Dedifferentiated amniotic fluid mesenchymal stem cell (primary cell): Measurements from ENCODE around the gene H2BK1.
A peak's percentile ranks its signal among the peaks of the same experiment; 100 is the strongest.

Experiments used
- DNase-seq: peaks from one replicate; pipeline ENCODE4 v3.0.0-alpha.2; 2016; ENCODE audit errors: extremely low spot score

H2BK1 gene

DNA sequence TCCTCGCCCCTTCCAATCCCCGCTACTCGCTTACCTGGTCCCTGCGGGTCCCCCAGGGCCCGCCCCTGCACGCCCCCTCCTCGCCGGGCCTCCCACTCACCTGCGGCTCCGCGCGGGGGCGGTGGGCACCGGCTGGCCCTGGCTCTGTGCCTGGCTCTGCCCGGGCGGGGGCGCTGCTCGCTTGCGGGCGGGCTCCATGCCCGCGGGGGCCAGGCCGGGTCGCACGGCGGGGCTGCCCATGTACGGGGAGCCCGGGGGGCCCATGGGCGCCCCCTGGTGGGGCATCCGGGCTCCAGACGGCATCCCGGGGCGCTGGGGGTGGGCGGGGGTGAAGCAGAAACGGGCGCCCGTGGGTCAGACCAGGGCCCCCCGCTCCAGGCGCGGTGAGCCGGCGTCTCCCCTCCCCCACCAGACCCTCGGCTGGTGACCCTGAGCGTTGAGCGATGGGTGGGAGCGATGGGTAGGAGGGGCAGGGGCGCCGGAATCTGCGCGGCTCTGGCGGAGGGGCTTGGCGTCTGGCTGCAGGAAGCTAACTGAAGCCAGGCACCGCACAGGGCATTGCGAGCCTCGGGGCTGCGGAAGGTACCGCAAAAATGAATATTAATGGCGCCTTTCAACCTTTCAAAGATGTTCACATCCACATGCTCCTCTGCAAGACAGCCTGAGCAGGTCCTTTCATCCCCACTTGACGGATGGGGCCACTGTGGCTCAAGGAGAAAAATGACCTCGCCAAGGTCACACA, 35.2 kb upstream of the H2BK1 start:
- no peak for DNase-seq

DNA sequence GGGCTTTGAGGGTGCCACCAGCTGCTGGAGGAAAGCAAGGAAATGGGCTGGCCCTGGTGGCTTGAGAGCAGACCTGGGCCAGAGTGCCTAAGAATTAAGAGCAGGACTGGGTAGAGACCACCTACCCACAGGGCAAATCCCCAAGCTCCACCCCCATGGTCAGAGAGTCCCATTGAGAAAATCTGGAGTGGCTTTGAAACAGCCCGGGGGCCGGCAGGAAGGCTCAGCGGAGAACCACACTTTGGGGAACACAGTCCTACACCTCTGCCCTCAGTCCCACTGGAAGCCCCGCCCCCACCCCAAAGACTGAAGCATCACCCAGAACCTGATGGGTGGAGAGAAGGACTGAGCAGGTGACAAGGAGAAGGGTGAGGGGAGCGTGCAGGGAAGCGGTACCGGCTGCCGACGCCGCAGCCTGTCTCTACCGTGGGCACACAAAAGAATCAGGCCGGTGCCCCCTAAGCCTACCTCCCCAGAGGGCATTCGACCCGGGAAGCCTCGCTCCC, 34.6 kb upstream of the H2BK1 start:
- DNase-seq: no peak

- peak; percentile 45 for DNase-seq
Measured at GRCh38 chr7:151244196-151244840, 34.0 kb upstream of the H2BK1 start.

DNA sequence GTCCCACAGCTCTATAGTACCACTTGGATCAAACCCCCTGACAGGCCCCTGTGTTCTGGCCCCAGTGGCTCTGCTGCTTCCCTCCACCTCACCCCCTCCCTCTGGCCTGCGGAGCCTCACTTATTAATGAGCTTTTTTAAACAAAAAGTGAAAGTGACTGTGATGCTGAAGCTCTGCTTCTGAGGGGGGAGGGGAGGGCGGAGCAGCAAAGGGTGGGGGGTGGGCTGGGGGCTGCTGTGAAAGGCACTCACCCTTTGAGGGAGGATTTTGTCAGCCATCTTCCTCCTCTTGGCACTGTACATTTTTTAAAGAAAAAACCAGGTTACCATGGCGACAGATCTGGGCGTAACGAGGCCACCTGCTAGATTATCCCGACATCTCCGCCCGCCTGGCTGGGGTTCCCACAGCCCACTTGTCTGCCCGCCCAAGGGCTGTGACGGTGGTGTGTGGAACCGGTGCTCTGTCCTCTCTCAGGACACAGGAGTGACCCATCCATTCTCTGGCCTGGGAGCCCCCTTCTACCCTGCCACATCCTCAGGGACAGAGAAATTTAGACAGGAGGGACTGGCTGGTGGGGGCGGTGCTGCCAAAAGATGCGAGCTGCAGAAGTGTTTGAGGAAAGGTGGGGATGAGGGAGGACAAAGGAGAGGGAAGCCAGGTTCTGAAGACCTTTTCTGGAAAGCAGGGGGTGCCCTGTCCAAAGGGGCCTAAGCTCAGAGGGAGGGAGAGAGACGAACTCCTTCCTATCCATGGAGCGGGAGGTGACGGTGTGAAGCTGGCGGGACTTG, 33.3 kb upstream of the H2BK1 start:
- DNase-seq: no peak

GRCh38 chr7:151243045-151243349, 32.7 kb upstream of the H2BK1 start:
- no peak for DNase-seq

DNA sequence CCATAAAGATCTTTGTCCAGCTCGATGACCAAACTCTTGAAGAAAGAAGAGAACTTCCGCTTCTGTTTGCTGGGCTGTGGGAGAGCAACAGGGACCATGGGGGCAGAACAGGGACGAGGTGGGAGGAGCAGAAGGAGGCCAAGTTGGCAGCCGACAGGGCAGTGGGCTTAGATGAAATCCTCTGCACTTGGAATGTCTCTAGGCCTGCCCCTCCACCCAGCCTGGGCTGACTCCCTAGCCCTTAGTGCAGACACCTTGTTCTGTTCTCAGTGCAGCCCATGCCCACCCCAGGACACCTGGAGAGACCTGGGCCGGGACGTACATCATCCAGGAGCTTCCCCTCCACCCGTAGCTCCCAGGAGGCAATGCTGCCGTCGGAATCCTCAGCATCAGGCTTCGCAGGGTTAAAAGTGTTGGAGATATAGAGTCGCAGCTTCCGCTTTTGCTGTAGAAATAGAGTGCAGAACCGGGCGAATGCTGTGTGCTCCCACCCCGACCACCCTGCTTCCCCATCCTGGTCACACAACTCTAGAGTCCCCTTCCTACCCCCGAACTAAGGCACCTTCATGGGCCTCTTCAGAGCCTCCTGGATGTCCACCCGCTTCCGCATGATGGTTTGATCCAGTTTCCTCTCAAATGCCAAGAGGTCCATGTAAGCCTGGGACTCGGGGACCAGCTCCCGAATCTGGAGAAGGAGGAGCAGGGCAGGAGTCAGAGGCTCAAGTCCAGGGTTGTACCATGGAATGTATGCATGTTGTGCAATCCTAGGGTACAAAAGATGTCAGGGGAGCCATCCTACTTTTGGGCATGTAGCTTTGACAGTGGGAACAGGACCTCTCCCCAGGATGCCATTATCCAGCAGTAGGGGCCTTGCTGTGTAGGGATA, 32.1 kb upstream of the H2BK1 start:
- DNase-seq: no peak

- DNase-seq: no peak
Measured at GRCh38 chr7:151241755-151242096, 31.4 kb upstream of the H2BK1 start.

DNA sequence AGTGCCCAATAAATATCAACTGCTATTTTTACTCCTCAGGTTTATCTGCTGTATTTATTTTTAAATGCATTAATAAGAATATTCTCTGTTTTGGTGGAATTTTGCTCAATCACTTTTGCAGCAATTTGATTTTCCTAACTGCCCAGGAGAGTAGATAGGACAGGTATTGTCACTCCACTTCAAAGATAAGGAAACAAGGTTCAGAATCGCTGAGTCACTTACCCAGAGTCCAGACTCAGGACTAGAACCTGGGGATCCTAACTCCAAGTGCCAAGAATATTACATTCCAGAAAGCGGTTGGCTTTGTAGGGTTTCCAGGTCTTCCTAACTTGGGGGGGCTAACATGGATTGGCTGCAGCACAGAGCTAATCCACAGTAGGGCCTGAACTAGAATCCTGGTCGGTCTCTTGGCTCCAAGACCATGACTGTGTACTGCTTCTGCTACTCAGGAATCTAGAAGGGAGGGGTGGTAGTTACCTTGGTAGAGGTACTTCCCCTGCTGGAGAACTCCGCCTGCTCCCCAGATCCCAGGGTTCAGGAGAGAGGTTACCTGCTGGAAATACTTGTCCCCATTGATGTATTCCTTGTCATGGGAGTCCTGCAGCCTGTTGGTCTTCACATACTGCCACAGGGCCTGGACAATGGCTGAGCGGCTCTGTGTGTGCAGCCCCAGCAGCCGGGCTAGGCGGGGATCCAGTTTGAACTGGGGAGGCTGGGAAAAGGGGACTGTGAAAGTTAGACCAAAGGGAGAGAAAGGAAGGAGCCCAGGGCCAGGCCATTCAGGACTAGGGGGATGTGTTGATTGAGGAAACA, 30.9 kb upstream of the H2BK1 start:
- DNase-seq: no peak

GRCh38 chr7:151240536-151240935, 30.2 kb upstream of the H2BK1 start:
- no peak for DNase-seq

GRCh38 chr7:151239837-151240459, 29.7 kb upstream of the H2BK1 start:
- DNase-seq: no peak

DNA sequence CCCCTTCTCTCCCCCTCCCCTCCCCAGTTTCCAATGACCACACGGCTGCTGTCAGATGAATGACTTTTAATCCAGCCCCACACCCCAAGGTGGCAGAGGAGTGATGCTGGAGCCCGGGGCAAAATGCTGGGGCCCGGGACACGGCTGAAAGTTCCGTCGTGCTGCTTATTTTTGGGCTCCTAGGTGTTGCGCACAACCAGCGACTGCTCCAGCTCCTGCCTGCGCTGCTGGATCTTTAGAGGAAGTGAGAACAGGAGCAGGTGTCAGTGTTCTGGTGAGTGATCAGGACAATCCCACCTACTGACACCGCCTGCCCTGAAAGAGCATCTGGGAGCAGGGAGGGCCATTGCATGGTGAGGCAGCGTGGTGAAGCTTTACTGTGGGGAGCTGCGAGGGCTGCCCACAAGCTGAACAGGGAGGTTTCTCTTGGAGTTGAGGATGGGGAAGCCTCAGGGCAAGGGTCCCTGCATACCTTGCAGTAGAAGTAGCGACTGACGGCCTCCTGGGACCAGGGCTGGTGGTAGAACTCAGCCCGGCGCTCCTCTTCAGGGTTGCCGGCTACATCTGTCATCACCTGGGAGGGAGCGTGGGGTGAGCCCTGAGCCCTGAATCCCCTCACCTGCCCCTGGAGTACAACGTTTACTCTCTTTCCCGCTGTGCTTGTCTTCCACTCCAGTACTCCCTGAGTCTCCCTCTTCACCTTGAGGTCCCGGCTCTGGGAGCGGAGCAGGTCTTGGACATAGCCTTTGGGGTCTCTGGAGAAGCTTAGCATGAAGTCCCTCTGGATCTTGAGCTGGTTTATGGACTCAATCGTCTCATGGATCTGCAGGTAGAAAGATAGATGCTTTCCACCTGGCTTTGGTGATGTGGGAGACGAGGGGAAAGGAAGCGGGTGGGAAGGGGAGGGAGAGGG, 28.9 kb upstream of the H2BK1 start:
- no peak for DNase-seq

DNA sequence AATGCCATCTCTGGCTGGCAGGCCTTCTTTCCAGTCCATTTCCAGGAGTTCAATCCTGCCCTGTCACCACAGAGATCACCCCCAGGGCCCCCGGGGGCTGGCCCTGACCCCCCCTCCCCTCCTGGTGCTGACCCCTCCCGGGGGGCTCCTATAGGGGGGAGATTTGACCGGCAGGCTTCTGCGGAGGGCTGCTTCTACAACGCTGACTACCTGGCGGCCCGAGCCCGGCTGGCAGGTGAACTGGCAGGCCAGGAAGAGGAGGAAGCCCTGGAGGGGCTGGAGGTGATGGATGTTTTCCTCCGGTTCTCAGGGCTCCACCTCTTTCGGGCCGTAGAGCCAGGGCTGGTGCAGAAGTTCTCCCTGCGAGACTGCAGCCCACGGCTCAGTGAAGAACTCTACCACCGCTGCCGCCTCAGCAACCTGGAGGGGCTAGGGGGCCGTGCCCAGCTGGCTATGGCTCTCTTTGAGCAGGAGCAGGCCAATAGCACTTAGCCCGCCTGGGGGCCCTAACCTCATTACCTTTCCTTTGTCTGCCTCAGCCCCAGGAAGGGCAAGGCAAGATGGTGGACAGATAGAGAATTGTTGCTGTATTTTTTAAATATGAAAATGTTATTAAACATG, 28.0 kb upstream of the H2BK1 start:
- DNase-seq: no peak

DNA sequence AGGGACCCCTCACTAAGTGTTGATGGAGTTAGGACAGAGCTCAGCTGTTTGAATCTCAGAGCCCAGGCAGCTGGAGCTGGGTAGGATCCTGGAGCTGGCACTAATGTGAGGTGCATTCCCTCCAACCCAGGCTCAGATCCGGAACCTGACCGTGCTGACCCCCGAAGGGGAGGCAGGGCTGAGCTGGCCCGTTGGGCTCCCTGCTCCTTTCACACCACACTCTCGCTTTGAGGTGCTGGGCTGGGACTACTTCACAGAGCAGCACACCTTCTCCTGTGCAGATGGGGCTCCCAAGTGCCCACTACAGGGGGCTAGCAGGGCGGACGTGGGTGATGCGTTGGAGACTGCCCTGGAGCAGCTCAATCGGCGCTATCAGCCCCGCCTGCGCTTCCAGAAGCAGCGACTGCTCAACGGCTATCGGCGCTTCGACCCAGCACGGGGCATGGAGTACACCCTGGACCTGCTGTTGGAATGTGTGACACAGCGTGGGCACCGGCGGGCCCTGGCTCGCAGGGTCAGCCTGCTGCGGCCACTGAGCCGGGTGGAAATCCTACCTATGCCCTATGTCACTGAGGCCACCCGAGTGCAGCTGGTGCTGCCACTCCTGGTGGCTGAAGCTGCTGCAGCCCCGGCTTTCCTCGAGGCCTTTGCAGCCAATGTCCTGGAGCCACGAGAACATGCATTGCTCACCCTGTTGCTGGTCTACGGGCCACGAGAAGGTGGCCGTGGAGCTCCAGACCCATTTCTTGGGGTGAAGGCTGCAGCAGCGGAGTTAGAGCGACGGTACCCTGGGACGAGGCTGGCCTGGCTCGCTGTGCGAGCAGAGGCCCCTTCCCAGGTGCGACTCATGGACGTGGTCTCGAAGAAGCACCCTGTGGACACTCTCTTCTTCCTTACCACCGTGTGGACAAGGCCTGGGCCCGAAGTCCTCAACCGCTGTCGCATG, 27.2 kb upstream of the H2BK1 start:
- no peak for DNase-seq

DNA sequence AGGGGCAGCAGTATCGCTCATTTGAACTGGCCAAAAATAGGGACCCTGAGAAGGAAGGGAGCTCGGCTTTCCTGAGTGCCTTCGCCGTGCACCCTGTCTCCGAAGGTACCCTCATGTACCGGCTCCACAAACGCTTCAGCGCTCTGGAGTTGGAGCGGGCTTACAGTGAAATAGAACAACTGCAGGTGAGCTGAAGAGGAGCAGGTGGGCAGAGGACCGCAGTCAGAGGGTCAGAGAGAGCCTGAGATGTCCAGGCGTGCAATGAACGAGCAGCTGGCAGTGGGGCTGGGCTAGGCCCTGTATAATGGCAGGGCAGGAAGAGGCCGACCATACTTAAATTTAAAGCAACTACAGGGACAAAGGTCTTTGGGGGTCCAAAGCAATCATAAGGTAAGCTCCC, 26.1 kb upstream of the H2BK1 start:
- no peak for DNase-seq

DNA sequence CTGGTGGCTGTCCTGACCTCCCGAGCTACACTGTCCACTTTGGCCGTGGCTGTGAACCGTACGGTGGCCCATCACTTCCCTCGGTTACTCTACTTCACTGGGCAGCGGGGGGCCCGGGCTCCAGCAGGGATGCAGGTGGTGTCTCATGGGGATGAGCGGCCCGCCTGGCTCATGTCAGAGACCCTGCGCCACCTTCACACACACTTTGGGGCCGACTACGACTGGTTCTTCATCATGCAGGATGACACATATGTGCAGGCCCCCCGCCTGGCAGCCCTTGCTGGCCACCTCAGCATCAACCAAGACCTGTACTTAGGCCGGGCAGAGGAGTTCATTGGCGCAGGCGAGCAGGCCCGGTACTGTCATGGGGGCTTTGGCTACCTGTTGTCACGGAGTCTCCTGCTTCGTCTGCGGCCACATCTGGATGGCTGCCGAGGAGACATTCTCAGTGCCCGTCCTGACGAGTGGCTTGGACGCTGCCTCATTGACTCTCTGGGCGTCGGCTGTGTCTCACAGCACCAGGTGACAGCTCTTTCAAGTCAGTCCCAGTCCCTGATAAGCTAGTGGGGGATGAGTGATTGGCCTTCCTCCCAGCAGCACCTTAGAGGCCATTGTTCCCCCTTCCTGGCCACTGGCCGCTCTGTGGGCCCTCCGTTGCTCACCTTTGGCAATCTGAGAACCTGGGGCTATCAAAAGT, 25.0 kb upstream of the H2BK1 start:
- DNase-seq: no peak

DNA sequence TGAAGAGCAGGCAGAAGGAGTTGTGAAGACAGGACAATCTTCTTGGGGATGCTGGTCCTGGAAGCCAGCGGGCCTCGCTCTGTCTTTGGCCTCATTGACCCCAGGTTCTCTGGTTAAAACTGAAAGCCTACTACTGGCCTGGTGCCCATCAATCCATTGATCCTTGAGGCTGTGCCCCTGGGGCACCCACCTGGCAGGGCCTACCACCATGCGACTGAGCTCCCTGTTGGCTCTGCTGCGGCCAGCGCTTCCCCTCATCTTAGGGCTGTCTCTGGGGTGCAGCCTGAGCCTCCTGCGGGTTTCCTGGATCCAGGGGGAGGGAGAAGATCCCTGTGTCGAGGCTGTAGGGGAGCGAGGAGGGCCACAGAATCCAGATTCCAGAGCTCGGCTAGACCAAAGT, 23.5 kb upstream of the H2BK1 start:
- no peak for DNase-seq
